OCI-LY7 (cell line): ENCODE measurements around the gene TMEM44. TPM values are rescaled to one million over a fixed set of nuclear protein-coding genes. Genes with fewer than 3 reads are reported as not detected.

Experiments
- BruUV-seq: library from RNA; stranded (reverse); fragments of 400-500 nt; replicated peaks from 2 replicates; lab custom pipeline; 2021; lab: Mats Ljungman, UMichigan
- CTCF ChIA-PET: fragments of 300-600 bp; sonication (Branson Sonifier 250); formaldehyde crosslinking; loops from one replicate; lab custom pipeline; 2022; ENCODE audit warnings: antibody characterized with exemption; ENCODE audit not compliant: unreplicated experiment; lab: Charles Lee
- POLR2A ChIA-PET: fragments of 300-600 bp; sonication (Branson Sonifier 250); formaldehyde crosslinking; loops from one replicate; lab custom pipeline; 2022; ENCODE audit warnings: antibody characterized with exemption; lab: Charles Lee
- DNase-seq: peaks from one replicate; pipeline ENCODE4 v3.0.0-alpha.2; 2015; ENCODE audit warnings: low spot score
- H2AFZ ChIP-seq: fragments of 200-600 bp; sonication (generic), shearing (Covaris generic); 2 replicates; pipeline ENCODE4 v1.6.1; 2014; ENCODE audit warnings: mild to moderate bottlenecking, antibody characterized with exemption, low read length, moderate library complexity
- H3K27ac ChIP-seq: fragments of 200-600 bp; sonication (generic); 2 replicates; pipeline ENCODE4 v1.5.1; 2014; ENCODE audit warnings: mixed run types, low read depth, mild to moderate bottlenecking, moderate library complexity, low read length, inconsistent platforms; ENCODE audit not compliant: poor library complexity, severe bottlenecking
- H3K36me3 ChIP-seq: fragments of 200-600 bp; sonication (generic); 2 replicates; pipeline ENCODE4 v1.6.1; 2014; ENCODE audit warnings: mild to moderate bottlenecking, antibody characterized with exemption, low read length, moderate library complexity, mixed read lengths; ENCODE audit not compliant: insufficient read depth
- H3K4me1 ChIP-seq: fragments of 200-600 bp; sonication (generic); 2 replicates; pipeline ENCODE4 v1.5.1; 2014; ENCODE audit warnings: mild to moderate bottlenecking, low read length; ENCODE audit not compliant: insufficient read depth, poor library complexity, severe bottlenecking
- H3K4me2 ChIP-seq: fragments of 200-600 bp; sonication (generic); 2 replicates; pipeline ENCODE4 v1.6.1; 2014; ENCODE audit warnings: mild to moderate bottlenecking, low read length
- H3K4me3 ChIP-seq: fragments of 200-600 bp; sonication (generic); 2 replicates; pipeline ENCODE4 v1.5.1; 2014; ENCODE audit warnings: mild to moderate bottlenecking, low read depth, low read length; ENCODE audit not compliant: poor library complexity, severe bottlenecking
- H3K79me2 ChIP-seq: fragments of 200-600 bp; sonication (generic); 2 replicates; pipeline ENCODE4 v1.6.1; 2016; ENCODE audit warnings: low read depth, mild to moderate bottlenecking, low read length, moderate library complexity, mixed read lengths; ENCODE audit not compliant: insufficient read depth
- H3K9me2 ChIP-seq: fragments of 200-600 bp; sonication (generic); 2 replicates; pipeline ENCODE4 v1.6.1; 2016; ENCODE audit warnings: mild to moderate bottlenecking, low read length, mixed read lengths; ENCODE audit not compliant: insufficient read depth
- H3K9me3 ChIP-seq: fragments of 200-600 bp; sonication (generic); 2 replicates; pipeline ENCODE4 v1.6.1; 2014; ENCODE audit warnings: mild to moderate bottlenecking, mixed run types, low read length, mixed read lengths
- H4K20me1 ChIP-seq: fragments of 200-600 bp; sonication (generic); 2 replicates; pipeline ENCODE4 v1.6.1; 2014; ENCODE audit warnings: mild to moderate bottlenecking, antibody characterized with exemption, low read length, moderate library complexity, mixed read lengths; ENCODE audit not compliant: insufficient read depth
- EZH2phosphoT487 ChIP-seq: fragments of 200-600 bp; sonication (generic); IDR thresholded peaks from 2 replicates; pipeline ENCODE4 v1.6.1; 2018; ENCODE audit warnings: low read depth, borderline replicate concordance, mild to moderate bottlenecking, mixed run types, antibody characterized with exemption, low read length, moderate library complexity, mixed read lengths
- intact Hi-C: fragments of 100-400 bp; cut with micrococcal nuclease; formaldehyde crosslinking; loops from one replicate; pipeline ENCODE4 v1.10.0; 2022; ENCODE audit not compliant: unreplicated experiment
- total RNA-seq, 2 experiments: library from RNA; depleted of rRNA in 1 of 2; stranded (reverse); fragments of >200 nt in 1 of 2; shearing (Covaris generic) in 1 of 2; gene quantifications; 2 replicates each; pipeline ENCODE4 v1.2.3, GENCODE V29; 2014 to 2022
- TF ChIP-seq, protein P1 (sequence below): fragments of 200-600 bp; sonication (generic); conservative IDR thresholded peaks from 2 replicates; pipeline ENCODE4 v1.5.1; 2014; ENCODE audit warnings: mild to moderate bottlenecking, antibody characterized with exemption, low read length, moderate library complexity, mixed read lengths

TMEM44 gene
- total RNA-seq, 2 experiments from 2014 or later, result 8.8 to 22.9 TPM

DNA sequence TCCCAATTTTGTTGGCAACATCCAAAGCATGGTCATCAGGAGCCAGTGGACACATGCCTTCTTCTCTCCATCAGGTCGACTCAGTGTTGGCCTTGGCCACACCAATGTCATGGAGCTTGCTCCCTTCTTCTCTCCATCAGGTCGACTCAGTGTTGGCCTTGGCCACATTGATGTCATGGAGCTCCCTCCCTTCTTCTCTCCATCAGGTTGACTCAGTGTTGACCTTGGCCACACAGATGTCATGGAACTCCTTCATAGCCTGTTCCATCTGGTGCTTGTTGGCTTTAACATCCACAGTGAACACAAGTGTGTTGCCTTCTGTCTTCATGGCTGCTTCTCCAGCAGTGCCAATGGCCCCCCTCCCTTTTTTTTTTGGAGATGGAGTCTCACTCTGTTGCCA is 70.2 kb downstream of the TMEM44 start:
- Histone ChIP-seq H2AFZ (no peak overlapping the region), H3K9me3 (no peaks in the 10 kb centered on the region), H3K79me2 (no peaks in the 10 kb centered on the region), H3K4me2 (no peak overlapping the region), H3K4me1 (no peaks in the 10 kb centered on the region), H4K20me1 (no peaks in the 10 kb centered on the region), H3K27ac (no peak overlapping the region), H3K4me3 (no peak overlapping the region), H3K9me2 (no peaks in the 10 kb centered on the region), H3K36me3 (no peaks in the 10 kb centered on the region)
- CTCF ChIA-PET, result no interaction called here
- intact Hi-C loops, result no loop called here
- no peak for DNase-seq
- TF ChIP-seq, protein P1, sequence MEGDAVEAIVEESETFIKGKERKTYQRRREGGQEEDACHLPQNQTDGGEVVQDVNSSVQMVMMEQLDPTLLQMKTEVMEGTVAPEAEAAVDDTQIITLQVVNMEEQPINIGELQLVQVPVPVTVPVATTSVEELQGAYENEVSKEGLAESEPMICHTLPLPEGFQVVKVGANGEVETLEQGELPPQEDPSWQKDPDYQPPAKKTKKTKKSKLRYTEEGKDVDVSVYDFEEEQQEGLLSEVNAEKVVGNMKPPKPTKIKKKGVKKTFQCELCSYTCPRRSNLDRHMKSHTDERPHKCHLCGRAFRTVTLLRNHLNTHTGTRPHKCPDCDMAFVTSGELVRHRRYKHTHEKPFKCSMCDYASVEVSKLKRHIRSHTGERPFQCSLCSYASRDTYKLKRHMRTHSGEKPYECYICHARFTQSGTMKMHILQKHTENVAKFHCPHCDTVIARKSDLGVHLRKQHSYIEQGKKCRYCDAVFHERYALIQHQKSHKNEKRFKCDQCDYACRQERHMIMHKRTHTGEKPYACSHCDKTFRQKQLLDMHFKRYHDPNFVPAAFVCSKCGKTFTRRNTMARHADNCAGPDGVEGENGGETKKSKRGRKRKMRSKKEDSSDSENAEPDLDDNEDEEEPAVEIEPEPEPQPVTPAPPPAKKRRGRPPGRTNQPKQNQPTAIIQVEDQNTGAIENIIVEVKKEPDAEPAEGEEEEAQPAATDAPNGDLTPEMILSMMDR, result no peak
- no peak for TF ChIP-seq EZH2phosphoT487
- BruUV-seq, result no TSS peak
- POLR2A ChIA-PET, result interaction anchor here (0.6 to 1.0 kb wide), 2 partner anchors 14 to 16 kb away, joined by 3 read pairs; no protein-coding TSS in a partner anchor

DNA sequence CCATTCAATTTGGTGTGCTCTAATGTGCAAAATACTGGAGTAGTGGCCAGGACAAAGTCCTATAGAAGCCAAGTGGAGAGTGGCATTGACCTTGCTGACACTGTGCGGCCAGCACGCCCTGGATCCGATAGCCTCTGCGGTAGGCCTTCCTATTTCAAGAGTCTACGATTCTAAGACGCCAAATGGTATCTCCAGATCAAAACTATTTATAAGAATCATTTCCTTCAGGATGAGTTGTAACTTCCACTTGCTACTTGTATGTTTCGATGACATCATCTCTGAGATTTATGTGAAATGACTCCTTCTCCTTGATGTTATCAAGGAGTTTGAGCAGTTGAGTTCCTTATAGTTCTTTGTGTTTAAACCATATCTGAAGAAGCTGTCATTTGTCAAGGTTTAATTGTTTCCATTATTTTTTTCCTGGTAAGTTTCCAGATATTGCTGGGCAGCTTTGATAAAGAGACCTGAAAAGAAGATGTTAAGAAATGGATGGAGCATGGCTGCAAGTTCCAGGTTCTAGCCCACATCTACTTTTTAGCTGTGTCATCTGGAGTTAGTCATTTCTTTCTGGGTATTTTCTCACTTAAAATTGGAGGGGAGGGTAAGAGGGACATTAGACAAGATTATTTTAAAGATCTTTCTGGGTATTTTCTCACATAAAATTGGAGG is 71.8 kb downstream of the TMEM44 start:
- no TSS peak for BruUV-seq
- Histone ChIP-seq H4K20me1 (no peaks in the 10 kb centered on the region), H2AFZ (no peak overlapping the region), H3K4me3 (no peak overlapping the region), H3K4me1 (no peaks in the 10 kb centered on the region), H3K79me2 (no peaks in the 10 kb centered on the region), H3K36me3 (no peaks in the 10 kb centered on the region), H3K9me3 (no peaks in the 10 kb centered on the region), H3K4me2 (no peak overlapping the region), H3K27ac (no peak overlapping the region), H3K9me2 (no peaks in the 10 kb centered on the region)
- intact Hi-C loops, result no loop called here
- POLR2A ChIA-PET, result interaction anchor here (0.5 to 0.6 kb wide), 2 partner anchors 59 to 762 kb away, joined by 3 to 4 read pairs; no protein-coding TSS in a partner anchor
- CTCF ChIA-PET, result no interaction called here
- no peak for DNase-seq
- TF ChIP-seq, protein P1, result no peak
- no peak for TF ChIP-seq EZH2phosphoT487

DNA sequence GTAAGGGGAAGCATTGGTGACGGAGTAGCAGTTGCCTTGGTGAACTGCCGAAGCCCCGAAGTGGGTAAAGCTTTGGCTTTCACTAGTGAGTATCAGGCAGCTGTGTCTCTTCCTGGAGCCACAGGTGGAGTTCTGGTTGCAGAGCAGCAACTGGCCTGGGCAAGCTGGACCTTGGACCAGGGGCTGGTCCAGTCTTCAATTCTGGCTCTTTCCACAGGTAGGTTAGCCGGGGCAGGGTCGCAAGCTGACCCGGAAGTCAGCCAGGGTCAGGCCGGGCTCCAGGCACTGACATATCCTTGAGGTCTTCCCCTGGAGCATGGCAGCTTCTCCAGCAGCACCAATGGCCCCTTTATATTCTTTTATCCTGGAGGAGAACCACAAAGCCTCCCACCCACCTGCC is 73.2 kb downstream of the TMEM44 start:
- no peaks in the 10 kb centered on the region for H3K4me1 ChIP-seq
- no peak overlapping the region for H3K4me3 ChIP-seq
- no peaks in the 10 kb centered on the region for H3K9me3 ChIP-seq
- no peaks in the 10 kb centered on the region for H3K9me2 ChIP-seq
- H3K27ac ChIP-seq, result no peak overlapping the region
- no peaks in the 10 kb centered on the region for H4K20me1 ChIP-seq
- POLR2A ChIA-PET, result no interaction called here
- no peaks in the 10 kb centered on the region for H3K36me3 ChIP-seq
- intact Hi-C loops, result no loop called here
- BruUV-seq, result no TSS peak
- H3K79me2 ChIP-seq, result no peaks in the 10 kb centered on the region
- DNase-seq, result no peak
- no peak overlapping the region for H3K4me2 ChIP-seq
- TF ChIP-seq, protein P1, result no peak
- no peak for TF ChIP-seq EZH2phosphoT487
- H2AFZ ChIP-seq, result no peak overlapping the region
- CTCF ChIA-PET, result no interaction called here
